ENCODE measurements around the gene KCNK6.

DNA sequence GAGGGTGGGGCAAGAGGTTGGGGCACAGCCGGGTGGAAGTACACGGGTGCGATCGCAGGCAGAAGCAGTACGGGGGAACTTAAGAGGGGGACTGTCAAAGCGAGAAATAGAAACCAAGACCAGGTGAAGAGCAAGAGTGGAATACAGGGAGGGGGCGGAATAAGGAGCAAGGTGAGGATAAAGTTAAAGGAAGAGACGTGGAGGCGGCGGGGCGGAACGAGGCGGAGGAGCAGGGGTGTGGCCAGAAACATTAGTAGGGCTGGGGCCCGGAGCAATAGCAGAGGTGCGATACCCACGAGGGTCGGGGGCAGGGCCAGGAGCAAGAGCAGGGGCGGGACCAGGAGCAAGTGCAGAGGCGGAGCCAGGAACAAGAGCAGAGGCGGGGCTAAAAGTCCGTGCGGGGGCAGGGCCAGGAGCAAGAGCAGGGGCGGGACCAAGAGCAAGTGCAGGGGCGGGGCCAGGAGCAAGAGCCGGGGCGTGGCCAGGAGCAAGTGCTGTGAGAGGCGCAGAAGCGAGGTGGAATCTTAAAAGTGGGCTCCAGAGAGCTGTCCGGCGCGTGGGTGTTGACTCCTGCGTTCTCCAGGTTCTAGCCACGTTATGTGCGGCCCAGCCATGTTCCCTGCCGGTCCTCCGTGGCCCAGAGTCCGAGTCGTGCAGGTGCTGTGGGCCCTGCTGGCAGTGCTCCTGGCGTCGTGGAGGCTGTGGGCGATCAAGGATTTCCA is 17.2 kb downstream of the KCNK6 start:
- no peak for TF ChIP-seq EZH2 (IDR thresholded peaks at IDR 0.05; ENCODE audit: borderline replicate concordance, low read depth, low read length, severe bottlenecking)
- TF ChIP-seq, protein P1, sequence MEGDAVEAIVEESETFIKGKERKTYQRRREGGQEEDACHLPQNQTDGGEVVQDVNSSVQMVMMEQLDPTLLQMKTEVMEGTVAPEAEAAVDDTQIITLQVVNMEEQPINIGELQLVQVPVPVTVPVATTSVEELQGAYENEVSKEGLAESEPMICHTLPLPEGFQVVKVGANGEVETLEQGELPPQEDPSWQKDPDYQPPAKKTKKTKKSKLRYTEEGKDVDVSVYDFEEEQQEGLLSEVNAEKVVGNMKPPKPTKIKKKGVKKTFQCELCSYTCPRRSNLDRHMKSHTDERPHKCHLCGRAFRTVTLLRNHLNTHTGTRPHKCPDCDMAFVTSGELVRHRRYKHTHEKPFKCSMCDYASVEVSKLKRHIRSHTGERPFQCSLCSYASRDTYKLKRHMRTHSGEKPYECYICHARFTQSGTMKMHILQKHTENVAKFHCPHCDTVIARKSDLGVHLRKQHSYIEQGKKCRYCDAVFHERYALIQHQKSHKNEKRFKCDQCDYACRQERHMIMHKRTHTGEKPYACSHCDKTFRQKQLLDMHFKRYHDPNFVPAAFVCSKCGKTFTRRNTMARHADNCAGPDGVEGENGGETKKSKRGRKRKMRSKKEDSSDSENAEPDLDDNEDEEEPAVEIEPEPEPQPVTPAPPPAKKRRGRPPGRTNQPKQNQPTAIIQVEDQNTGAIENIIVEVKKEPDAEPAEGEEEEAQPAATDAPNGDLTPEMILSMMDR (IDR thresholded peaks at IDR 0.05; ENCODE audit: borderline replicate concordance, extremely low read depth, low read length, poor library complexity, severe bottlenecking): no peak
